ENCODE results near the gene LYG2. TPM values are rescaled to one million over a fixed set of nuclear protein-coding genes. Genes with fewer than 3 reads are reported as not detected.

The LYG2 gene
- total RNA-seq (2021; fragmentation: NEBNext Ultra II Directional; extraction: Animal tissue kit (Norgen Biotek cat#: 25700)) = not detected in 2 replicates
- polyA plus RNA-seq (2011; rRNA removed) = not detected in 2 replicates
- not detected for polyA plus RNA-seq (2011; cell fraction: cytosol; rRNA removed)
- polyA plus RNA-seq (2011; cell fraction: nucleus; rRNA removed) = not detected
- 0.27 to 1.2 TPM (median 0.40 TPM) in 4 replicates for polyA plus RNA-seq (2012, experiment 1 of 2)
- polyA plus RNA-seq (2012, experiment 2 of 2) = not detected
- 0.39 TPM for polyA plus RNA-seq (2013, experiment 1 of 2)
- polyA plus RNA-seq (2013, experiment 2 of 2) = 0.46 TPM
- polyA minus RNA-seq (2011; rRNA and poly(A)+ RNA removed) = 0.35 TPM in 1 of 2 replicates, not detected in the other
- not detected for polyA minus RNA-seq (2011; cell fraction: cytosol; rRNA and poly(A)+ RNA removed)
- not detected for polyA minus RNA-seq (2011; cell fraction: nucleus; rRNA and poly(A)+ RNA removed)
- long read RNA-seq, experiment 1 = 0 reads
- long read RNA-seq, experiment 2 = 0 reads

DNA sequence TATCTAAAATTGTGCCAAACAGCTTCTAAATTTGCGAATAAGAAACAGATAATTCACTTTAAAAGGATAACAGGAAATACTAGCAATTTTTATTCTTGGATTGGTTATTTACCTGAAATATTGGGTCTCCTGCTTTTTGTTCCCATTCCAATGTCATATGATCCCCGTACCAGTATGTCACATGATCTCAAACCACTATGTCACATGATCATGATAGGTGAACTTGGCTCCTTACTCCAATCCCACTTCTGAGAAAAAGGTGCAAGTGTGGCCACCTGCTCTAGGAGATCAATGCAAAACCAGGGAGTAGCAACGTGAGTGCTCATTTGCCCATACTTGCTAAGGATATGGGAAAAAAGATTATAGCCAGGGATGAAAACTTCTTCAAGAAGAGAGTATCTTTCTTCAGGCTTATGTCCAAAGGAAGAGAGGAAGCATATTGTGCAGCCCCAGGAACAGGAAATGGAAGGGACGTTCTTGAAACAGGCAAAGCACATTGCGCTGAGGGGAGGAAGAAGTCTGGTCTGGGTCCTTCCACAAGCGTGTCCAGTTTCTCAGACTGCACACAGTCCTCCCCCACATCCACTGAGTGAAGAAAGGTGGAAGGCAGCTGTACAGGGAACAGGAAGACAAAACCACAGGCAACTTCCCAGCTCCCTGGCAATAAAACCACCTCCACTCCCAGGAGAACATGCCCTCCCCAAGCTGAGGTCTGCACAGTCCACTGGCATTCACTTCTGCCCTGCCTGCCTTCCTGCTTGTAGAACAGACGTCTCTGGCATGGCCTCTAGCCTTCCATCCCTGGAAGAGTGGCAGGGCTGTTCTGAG lies at the start of gene LYG2:
Gene LYG2, minus strand, starts transcription at position 176 of the 828 bp plus-strand sequence. CDS start 1,406 bp downstream, outside the sequence.
- FAIRE-seq = no peak
- H3K18ac ChIP-seq (ENCODE audit: extremely low read depth, low read length) = no peak within 1 kb of the TSS
- H3K27me3 ChIP-seq (replicated peaks in 1 of 4; ENCODE audit: control insufficient read depth in 3 of 4, extremely low read depth in 1 of 4, insufficient read depth in 3 of 4, low read length in 3 of 4) = no peaks in the 10 kb centered on the region
- no peaks in the 10 kb centered on the region for H4K20me1 ChIP-seq (replicated peaks in 1 of 2; ENCODE audit: control insufficient read depth in 1 of 2, insufficient read depth in 2 of 2, low read length in 2 of 2)
- POLR2A ChIA-PET (ENCODE audit: partially characterized antibody) = no interaction called here
- H3K27ac ChIP-seq (ENCODE audit: low read depth, low read length) = no peak within 1 kb of the TSS
- H3K14ac ChIP-seq (ENCODE audit: insufficient read length) = no peak within 1 kb of the TSS
- H3K9me3 ChIP-seq (ENCODE audit: insufficient read depth in 2 of 2, low read depth in 1 of 2, low read length in 1 of 2) = peaks cover 0 to 2% of the 10 kb centered on the region in 2 experiments; a peak in 1 of 4 replicates
- no peak within 1 kb of the TSS for H4K8ac ChIP-seq (ENCODE audit: extremely low read depth, insufficient read depth, low read length)
- no peak within 1 kb of the TSS for H4K91ac ChIP-seq (replicated peaks; ENCODE audit: insufficient read length, low read length)
- H2BK120ac ChIP-seq (replicated peaks; ENCODE audit: low read depth, low read length) = no peak within 1 kb of the TSS
- WGBS, 2 experiments (ENCODE audit: extremely low coverage in 1 of 2, insufficient coverage in 1 of 2, insufficient read length in 1 of 2, insufficient replicate concordance in 2 of 2, low coverage in 1 of 2, low lambda C conversion rate in 2 of 2, missing lambda C conversion rate in 1 of 2) = 90% methylated on average over 7 of the region's 7 CpGs; no CpG with 5 or more reads in 1 of the 2 experiments
- no peak within 1 kb of the TSS for H4K5ac ChIP-seq (ENCODE audit: insufficient read length, low read depth, low read length)
- H3K36me3 ChIP-seq (ENCODE audit: control insufficient read depth in 2 of 4, insufficient read depth in 4 of 4, low read length in 3 of 4) = no peaks in the 10 kb centered on the region
- H3K4me2 ChIP-seq (ENCODE audit: insufficient read depth in 1 of 2, low read depth in 2 of 2, low read length in 2 of 2) = no peak within 1 kb of the TSS
- no peaks in the 10 kb centered on the region for H3K4me1 ChIP-seq (replicated peaks in 1 of 4; ENCODE audit: control insufficient read depth in 3 of 4, insufficient read depth in 4 of 4, low read length in 3 of 4)
- H3K4me3 ChIP-seq (ENCODE audit: extremely low read depth in 1 of 4, insufficient read depth in 2 of 4, low read depth in 3 of 4, low read length in 4 of 4) = no peak within 1 kb of the TSS
- no peak within 1 kb of the TSS for H2BK12ac ChIP-seq (ENCODE audit: low read depth, low read length)
- H3K23ac ChIP-seq (ENCODE audit: insufficient read length) = no peak within 1 kb of the TSS
- no peak for DNase-seq (ENCODE audit: low read depth in 1 of 2, low spot score in 2 of 2)
- no peak within 1 kb of the TSS for H3K56ac ChIP-seq (replicated peaks; ENCODE audit: insufficient read length, low read depth, low read length)
- no peak within 1 kb of the TSS for H2AK5ac ChIP-seq (ENCODE audit: low read depth, low read length)
- CTCF ChIA-PET (ENCODE audit: partially characterized antibody) = interaction anchor here (0.6 to 2.0 kb wide), 2 partner anchors 10 to 43 kb away, joined by 3 to 7 read pairs; no protein-coding TSS in a partner anchor
- H2BK5ac ChIP-seq (ENCODE audit: low read depth, low read length) = no peak within 1 kb of the TSS
- H2BK20ac ChIP-seq (ENCODE audit: low read length) = no peak within 1 kb of the TSS
- H2AFZ ChIP-seq (ENCODE audit: low read length) = 0 out of 2 replicates have a peak within 1 kb of the TSS, but pooled peaks have one; percentile 51
- H3K4ac ChIP-seq (replicated peaks; ENCODE audit: insufficient read length, low read depth, low read length) = no peak within 1 kb of the TSS
- no peaks in the 10 kb centered on the region for H3K79me2 ChIP-seq (ENCODE audit: control insufficient read depth in 1 of 2, insufficient read depth in 2 of 2, low read length in 2 of 2)
- H3K23me2 ChIP-seq (ENCODE audit: low read depth, low read length) = no peaks in the 10 kb centered on the region
- H2BK15ac ChIP-seq (ENCODE audit: low read length) = no peak within 1 kb of the TSS
- no peak within 1 kb of the TSS for H3K9ac ChIP-seq (replicated peaks in 1 of 4; ENCODE audit: extremely low read depth in 1 of 4, low read depth in 3 of 4, low read length in 3 of 4)
- no peaks in the 10 kb centered on the region for H3K79me1 ChIP-seq (ENCODE audit: low read depth, low read length)
- TF ChIP-seq, protein P1, sequence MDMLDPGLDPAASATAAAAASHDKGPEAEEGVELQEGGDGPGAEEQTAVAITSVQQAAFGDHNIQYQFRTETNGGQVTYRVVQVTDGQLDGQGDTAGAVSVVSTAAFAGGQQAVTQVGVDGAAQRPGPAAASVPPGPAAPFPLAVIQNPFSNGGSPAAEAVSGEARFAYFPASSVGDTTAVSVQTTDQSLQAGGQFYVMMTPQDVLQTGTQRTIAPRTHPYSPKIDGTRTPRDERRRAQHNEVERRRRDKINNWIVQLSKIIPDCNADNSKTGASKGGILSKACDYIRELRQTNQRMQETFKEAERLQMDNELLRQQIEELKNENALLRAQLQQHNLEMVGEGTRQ (IDR thresholded peaks at IDR 0.05; ENCODE audit: low read length) = no peak
- TF ChIP-seq CHD2 (IDR thresholded peaks at IDR 0.05; ENCODE audit: low read length) (no peak), RNF2 (IDR thresholded peaks at IDR 0.05; ENCODE audit: borderline replicate concordance, low read depth, low read length, missing control alignments, poor library complexity, severe bottlenecking) (no peak), CTBP2 (IDR thresholded peaks at IDR 0.05; ENCODE audit: borderline replicate concordance, insufficient read depth, insufficient read length, low read length) (no peak), SAP30 (IDR thresholded peaks at IDR 0.05; ENCODE audit: insufficient read depth, insufficient replicate concordance, low read length) (no peak), KDM4A (IDR thresholded peaks at IDR 0.05; ENCODE audit: low read depth, low read length, severe bottlenecking) (no peak), JUN (IDR thresholded peaks at IDR 0.05; ENCODE audit: low read depth, low read length) (no peak), CBX8 (IDR thresholded peaks at IDR 0.05; ENCODE audit: borderline replicate concordance, low read depth, low read length) (no peak)

Data from H1 (cell line).